IgD-negative memory B cell (primary cell): ENCODE data around the gene LIMA1. TPM values are rescaled to one million over a fixed set of nuclear protein-coding genes. Genes with fewer than 3 reads are reported as not detected.
"Not testable (repeated sequence)": the region's sequence is repeated elsewhere in the genome, so short reads cannot be mapped to it uniquely, and the experiment has no call there.

ENCODE experiments used
- H3K27ac Mint-ChIP-seq, 3 donors: one replicate each; pipeline ENCODE4 v1.8.0; 2020 to 2022; ENCODE audit warnings: mild to moderate bottlenecking in 3 of 3, mixed read lengths in 3 of 3, moderate library complexity in 1 of 3
- H3K27me3 Mint-ChIP-seq: one replicate; pipeline ENCODE4 v1.8.0; 2021; ENCODE audit warnings: mixed read lengths
- H3K36me3 Mint-ChIP-seq: one replicate; pipeline ENCODE4 v1.8.0; 2020; ENCODE audit warnings: mild to moderate bottlenecking, mixed read lengths
- H3K4me1 Mint-ChIP-seq, 3 donors: one replicate each; pipeline ENCODE4 v1.8.0; 2020 to 2022; ENCODE audit warnings: mixed read lengths in 3 of 3, mild to moderate bottlenecking in 1 of 3
- H3K4me3 Mint-ChIP-seq, 4 donors: one replicate each; pipeline ENCODE4 v1.8.0; 2020 to 2022; ENCODE audit warnings: mild to moderate bottlenecking in 4 of 4, mixed read lengths in 4 of 4, moderate library complexity in 3 of 4
- H3K9me3 Mint-ChIP-seq, 3 donors: one replicate each; pipeline ENCODE4 v1.8.0; 2020 to 2021; ENCODE audit warnings: mixed read lengths in 3 of 3, mild to moderate bottlenecking in 1 of 3
- polyA plus RNA-seq: library from polyadenylated mRNA; unstranded; fragments of 300-500 nt; fragmentation: Illumina TruSeq; gene quantifications from one replicate; pipeline ENCODE4 v1.2.3, GENCODE V29; 2021

Gene LIMA1
- polyA plus RNA-seq, 1 donor from 2014 or later: 1.5 TPM

DNA sequence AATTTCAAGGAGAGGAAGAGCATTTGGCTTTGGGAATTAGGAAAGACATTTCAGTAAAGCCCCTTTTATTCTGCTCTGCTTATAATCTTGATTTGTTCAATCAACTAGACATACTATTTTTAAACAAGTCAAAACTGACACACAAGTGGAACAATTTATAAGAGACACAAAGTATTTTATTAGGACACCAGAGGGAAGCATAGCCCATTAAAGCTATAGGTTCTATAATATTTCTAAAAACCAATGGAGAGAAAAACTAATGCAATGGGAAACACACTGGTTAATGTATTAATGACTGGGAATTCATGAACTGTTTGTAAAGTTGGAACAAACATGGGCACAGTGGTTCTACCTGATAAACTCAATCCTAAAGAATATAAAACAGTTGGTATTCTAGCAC lies 100.9 kb downstream of the LIMA1 start:
- no peak overlapping the region for H3K27ac Mint-ChIP-seq

DNA sequence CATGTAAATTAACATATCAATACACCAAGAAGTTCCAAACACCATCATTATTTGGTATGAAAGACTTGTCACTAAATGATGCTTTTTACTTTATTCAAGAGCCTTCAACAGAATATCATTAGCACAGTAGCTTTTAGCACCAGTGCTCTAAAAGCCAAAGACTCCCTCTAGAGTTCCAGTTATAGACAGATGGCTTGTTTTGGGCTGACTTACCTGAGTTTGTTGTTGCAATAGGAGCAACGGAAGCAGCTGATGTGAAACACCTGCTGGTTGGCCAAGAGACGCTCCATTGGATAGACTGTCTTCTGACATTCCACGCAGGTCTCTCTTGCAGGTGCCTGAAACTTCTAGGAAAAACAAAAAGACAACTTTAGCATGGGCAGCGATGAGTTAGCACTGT lies 101.6 kb downstream of the LIMA1 start:
- no peak overlapping the region for H3K27ac Mint-ChIP-seq

More for the DNA sequence above, 100.9 kb downstream of the LIMA1 start:
- Mint-ChIP-seq H3K9me3 (no peaks in the 10 kb centered on the region), H3K4me1 (peaks cover 3 to 8% (median 3%) of the 10 kb centered on the region in 3 donors), H3K27me3 (no peaks in the 10 kb centered on the region), H3K4me3 (no peak overlapping the region), H3K36me3 (no peaks in the 10 kb centered on the region)

DNA sequence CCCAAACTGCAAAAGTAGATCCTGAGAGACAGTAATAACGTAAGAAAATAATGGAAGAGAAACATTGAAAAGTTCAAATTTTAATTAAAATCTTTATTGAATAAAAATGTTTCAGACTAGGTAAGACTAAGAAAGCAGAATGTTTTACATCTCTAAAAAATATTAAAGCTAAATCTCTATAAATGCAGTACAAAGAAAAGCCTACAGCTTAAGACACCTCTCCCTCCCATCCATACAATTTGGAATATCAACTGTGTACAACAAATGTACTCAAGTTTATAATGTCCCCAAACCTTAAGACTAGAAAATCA lies 107.6 kb downstream of the LIMA1 start:
- Mint-ChIP-seq H3K4me1 (peaks cover 0 to 2% (median 2%) of the 10 kb centered on the region in 3 donors), H3K27me3 (no peaks in the 10 kb centered on the region), H3K36me3 (no peaks in the 10 kb centered on the region), H3K4me3 (no peak overlapping the region), H3K27ac (no peak overlapping the region), H3K9me3 (no peaks in the 10 kb centered on the region)

More for the DNA sequence above, 101.6 kb downstream of the LIMA1 start:
- Mint-ChIP-seq H3K9me3 (no peaks in the 10 kb centered on the region), H3K4me1 (peaks cover 3 to 4% (median 3%) of the 10 kb centered on the region in 3 donors), H3K36me3 (no peaks in the 10 kb centered on the region), H3K4me3 (no peak overlapping the region), H3K27me3 (no peaks in the 10 kb centered on the region)

DNA sequence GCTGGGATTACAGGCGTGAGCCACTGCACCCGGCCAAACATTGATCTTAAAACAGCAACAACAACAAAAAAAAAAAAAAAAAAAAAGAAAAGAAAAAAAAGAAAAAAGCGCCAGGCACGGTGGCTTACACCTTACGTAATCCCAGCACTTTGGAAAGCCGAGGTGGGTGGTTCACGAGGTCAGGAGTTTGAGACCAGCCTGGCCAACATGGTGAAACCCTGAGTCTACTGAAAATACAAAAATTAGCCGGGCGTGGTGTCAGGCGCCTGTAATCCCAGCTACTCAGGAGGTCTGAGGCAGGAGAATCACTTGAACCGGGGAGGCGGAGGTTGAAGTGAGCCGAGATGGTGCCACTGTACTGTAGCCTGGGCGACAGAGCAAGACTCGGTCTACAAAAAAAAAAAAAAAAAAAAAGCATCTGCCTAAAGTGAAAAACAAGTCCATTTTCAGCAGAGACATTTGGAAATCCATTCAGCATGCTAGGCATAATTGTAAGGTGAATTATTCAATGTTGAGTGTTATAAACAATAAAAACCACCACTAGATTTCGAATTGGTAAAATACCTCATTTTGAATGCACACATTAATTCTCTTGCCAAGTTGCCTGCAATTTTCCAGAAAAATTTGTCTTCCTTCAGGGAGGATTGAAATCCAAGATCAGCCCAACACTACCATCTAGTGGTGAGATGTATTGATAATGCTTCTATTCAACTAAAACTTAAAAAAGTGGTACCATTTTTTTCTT lies 108.2 kb downstream of the LIMA1 start:
- no peaks in the 10 kb centered on the region for H3K36me3 Mint-ChIP-seq
- H3K27me3 Mint-ChIP-seq: no peaks in the 10 kb centered on the region
- no peaks in the 10 kb centered on the region for H3K9me3 Mint-ChIP-seq
- peaks cover 0 to 2% (median 2%) of the 10 kb centered on the region in 3 donors for H3K4me1 Mint-ChIP-seq
- H3K27ac Mint-ChIP-seq: no peak overlapping the region
- no peak overlapping the region for H3K4me3 Mint-ChIP-seq

DNA sequence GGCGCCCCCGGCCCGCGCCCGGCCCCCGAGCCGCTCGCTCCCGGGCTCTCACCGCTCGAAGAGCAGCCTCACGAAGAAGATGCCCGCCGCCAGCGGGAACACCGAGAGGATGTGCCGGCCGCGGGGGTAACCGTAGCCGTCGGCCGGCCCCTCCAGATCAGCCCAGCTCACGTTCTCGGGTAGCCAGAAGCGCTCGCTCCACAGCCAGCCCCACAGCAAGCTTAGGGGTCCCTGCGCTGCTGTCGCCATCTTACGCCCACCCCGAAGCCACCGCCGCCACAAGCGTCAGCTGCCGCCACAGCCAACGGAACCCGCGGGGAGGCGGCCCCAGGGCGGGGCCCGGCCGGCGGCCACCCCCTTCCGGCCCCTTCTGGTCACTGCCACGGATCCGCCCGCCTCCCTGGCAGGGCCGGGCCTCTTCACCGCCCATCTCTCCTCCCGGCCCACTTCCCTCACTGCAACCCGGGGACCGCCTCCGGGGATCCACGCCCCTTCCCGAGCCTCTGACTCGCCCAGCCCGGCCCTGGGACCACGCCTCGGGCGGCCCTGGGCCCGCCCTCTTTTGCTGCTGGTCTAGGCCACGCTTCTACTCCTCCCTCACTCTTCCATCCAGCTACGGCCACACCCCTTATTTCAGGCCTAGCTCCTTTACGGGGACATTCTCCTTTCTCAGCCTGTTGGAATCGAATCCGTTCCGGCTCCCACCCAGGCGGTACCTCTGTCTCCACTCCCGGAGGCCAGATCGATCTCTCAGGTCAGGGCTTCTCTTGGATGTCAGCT lies 116.1 kb downstream of the LIMA1 start, which contains the start of gene CERS5:
Gene CERS5, minus strand, starts transcription at position 321 of the 780 bp plus-strand sequence. Its CDS starts 72 bp downstream, at position 249.
- no peaks in the 10 kb centered on the region for H3K27me3 Mint-ChIP-seq
- H3K4me3 Mint-ChIP-seq: peak within 1 kb of the TSS; percentile 90 to 97 (median 91)
- peak within 1 kb of the TSS; percentile 33 to 96 (median 94) for H3K27ac Mint-ChIP-seq
- H3K9me3 Mint-ChIP-seq: no peaks in the 10 kb centered on the region
- peaks cover 2% of the 10 kb centered on the region for H3K36me3 Mint-ChIP-seq
- peaks cover 12 to 19% (median 17%) of the 10 kb centered on the region in 3 donors for H3K4me1 Mint-ChIP-seq

DNA sequence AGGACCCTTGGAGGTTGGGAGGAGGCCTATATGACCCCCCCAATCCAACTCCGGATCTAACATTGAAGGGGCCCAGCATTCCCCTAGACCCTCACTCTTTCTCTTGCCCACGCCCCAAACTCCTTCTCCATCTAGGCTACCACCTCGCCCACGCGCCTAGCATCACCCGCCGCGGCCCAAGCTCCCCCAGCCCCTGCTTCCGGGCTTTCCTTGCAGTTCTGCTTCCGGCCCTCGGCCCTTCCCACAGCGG lies 116.6 kb downstream of the LIMA1 start:
- no peaks in the 10 kb centered on the region for H3K9me3 Mint-ChIP-seq
- peaks cover 12 to 19% (median 17%) of the 10 kb centered on the region in 3 donors for H3K4me1 Mint-ChIP-seq
- H3K4me3 Mint-ChIP-seq: peak overlapping the region; percentile 90 to 97 (median 91)
- no peaks in the 10 kb centered on the region for H3K27me3 Mint-ChIP-seq
- H3K36me3 Mint-ChIP-seq: peaks cover 2% of the 10 kb centered on the region
- H3K27ac Mint-ChIP-seq: peak overlapping the region; percentile 33 to 96 (median 94)

DNA sequence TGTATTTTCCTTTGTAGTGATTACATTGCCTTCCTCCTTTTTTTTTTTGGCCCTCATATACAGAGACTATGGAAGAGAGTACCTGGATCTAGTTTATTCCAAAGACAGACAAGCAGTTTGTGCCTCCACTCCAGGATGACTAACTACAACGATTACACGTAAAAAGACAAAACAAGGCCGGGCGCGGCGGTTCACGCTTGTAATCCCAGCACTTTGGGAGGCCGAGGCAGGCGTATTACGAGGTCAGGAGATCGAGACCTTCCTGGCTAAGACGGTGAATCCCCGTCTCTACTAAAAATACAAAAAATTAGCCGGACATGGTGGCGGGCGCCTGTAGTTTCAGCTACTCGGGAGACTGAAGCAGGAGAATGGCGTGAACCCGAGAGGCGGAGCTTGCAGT lies 118.4 kb downstream of the LIMA1 start:
- Mint-ChIP-seq H3K4me1 (peaks cover 18 to 23% (median 23%) of the 10 kb centered on the region in 3 donors), H3K36me3 (peaks cover 4% of the 10 kb centered on the region), H3K27ac (peak overlapping the region in 2 of 3 donors; percentile 32 to 50), H3K9me3 (no peaks in the 10 kb centered on the region), H3K4me3 (peak overlapping the region; percentile 19 to 90 (median 32)), H3K27me3 (no peaks in the 10 kb centered on the region)

DNA sequence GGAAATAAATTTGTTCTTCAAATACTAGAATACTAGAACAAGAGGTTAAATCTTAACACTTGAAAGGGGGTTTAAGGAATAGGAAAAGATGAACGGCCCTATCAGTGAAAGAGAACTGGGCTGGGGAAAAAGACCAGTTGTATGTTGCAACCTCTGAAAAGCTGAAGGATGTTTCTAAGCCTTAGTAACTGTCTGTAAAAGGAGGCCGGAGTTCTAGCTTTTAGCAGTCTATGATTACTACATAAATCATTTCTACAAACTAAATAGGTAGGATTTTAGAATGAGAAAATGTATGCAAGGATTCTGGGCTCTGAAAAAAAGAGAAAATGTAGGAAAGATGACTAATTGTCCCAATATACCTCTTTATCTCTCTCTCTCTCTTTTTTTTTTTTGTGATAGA lies 121.1 kb downstream of the LIMA1 start:
- Mint-ChIP-seq H3K9me3 (no peaks in the 10 kb centered on the region), H3K36me3 (peaks cover 7% of the 10 kb centered on the region), H3K4me1 (peaks cover 15 to 28% (median 25%) of the 10 kb centered on the region in 3 donors), H3K27ac (peak overlapping the region in 1 of 3 donors; percentile 10), H3K27me3 (no peaks in the 10 kb centered on the region), H3K4me3 (no peak overlapping the region)

DNA sequence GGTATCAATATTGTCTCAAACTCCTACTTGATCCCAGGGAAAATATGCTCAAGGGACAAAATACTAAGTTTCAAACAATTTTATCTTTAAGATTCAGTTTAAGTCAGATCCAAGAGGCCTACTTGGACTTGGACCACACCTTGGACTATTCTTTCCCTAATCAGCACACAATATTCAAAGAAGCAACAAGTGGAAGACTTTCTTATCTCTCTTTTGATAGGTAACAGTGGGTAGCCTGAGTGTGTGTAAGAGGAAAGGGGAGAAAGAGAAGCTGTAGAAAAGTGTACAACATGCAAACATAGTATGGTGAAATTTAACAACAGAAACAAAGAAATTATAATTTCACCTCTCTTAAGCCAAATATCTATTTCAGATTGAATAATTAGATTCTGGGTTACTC lies 122.7 kb downstream of the LIMA1 start:
- Mint-ChIP-seq H3K4me1 (peaks cover 12 to 21% (median 18%) of the 10 kb centered on the region in 3 donors), H3K27me3 (no peaks in the 10 kb centered on the region), H3K9me3 (no peaks in the 10 kb centered on the region), H3K4me3 (peak overlapping the region in 1 of 4 donors; percentile 70), H3K36me3 (peaks cover 7% of the 10 kb centered on the region), H3K27ac (peak overlapping the region in 2 of 3 donors; percentile 8 to 53)

DNA sequence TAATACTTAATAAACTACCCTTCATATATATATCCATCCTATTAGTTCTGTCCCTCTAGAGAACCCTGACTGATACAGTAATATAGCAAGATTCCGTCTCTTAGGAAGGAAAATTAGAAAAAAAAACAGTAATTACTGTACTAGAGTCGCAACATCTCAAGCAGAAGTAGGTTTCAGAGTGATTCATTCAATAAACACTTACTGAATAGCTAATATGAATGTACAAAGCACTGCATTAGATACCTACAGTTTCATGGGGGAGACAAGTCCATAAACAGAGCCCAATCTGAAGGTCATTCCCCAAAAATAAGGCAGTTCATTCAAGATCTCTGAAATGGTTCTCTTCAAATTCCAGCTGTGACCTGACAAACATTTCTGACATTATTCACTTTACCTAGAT lies 126.1 kb downstream of the LIMA1 start:
- H3K9me3 Mint-ChIP-seq: no peaks in the 10 kb centered on the region
- H3K4me1 Mint-ChIP-seq: peaks cover 8 to 17% (median 11%) of the 10 kb centered on the region in 3 donors
- H3K36me3 Mint-ChIP-seq: peaks cover 5% of the 10 kb centered on the region
- no peaks in the 10 kb centered on the region for H3K27me3 Mint-ChIP-seq
- H3K4me3 Mint-ChIP-seq: no peak overlapping the region
- H3K27ac Mint-ChIP-seq: peak overlapping the region in 1 of 3 donors; percentile 0

DNA sequence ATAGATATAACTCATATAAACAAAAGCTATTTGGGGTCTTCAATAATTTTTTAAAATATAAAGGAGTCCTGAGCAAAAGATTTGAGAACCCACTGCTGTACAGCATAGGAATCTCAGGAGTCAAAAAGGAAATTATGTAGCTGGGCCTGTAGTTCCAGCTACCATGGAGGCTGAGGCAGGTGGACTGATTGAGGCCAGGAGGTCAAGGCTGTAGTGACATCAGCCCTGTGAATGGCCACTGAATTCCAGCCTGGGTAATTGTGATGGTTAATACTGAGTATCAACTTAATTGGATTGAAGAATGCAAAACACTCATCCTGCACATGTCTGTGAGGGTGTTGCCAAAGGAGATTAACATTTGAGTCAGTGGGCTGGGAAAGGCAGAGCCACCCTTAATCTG lies 126.7 kb downstream of the LIMA1 start:
- Mint-ChIP-seq H3K4me1 (peaks cover 8 to 17% (median 12%) of the 10 kb centered on the region in 3 donors), H3K4me3 (no peak overlapping the region), H3K27me3 (no peaks in the 10 kb centered on the region), H3K36me3 (peaks cover 5% of the 10 kb centered on the region), H3K27ac (no peak overlapping the region), H3K9me3 (no peaks in the 10 kb centered on the region)

DNA sequence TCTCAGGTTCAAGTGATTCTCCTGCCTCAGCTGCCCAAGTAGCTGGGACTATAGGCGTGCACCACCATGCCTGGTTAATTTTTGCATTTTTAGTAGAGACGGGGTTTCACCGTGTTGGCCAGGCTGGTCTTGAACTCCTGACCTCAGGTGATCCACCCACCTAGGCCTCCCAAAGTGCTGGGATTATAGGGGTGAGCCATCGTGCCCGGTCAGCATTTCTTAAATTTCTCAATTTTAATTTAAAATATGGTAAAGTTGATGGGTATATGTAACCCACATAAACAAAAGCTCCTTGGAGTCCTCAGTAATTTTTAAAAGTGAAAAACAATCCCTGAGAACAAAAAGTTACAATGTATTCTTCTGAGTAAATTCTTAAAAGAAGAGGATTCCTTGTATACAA lies 128.4 kb downstream of the LIMA1 start:
- not testable (repeated sequence) for H3K36me3 Mint-ChIP-seq, H3K27ac Mint-ChIP-seq, H3K27me3 Mint-ChIP-seq, H3K4me3 Mint-ChIP-seq, H3K9me3 Mint-ChIP-seq
- H3K4me1 Mint-ChIP-seq: peaks cover 6 to 24% (median 13%) of the 10 kb centered on the region in 3 donors

DNA sequence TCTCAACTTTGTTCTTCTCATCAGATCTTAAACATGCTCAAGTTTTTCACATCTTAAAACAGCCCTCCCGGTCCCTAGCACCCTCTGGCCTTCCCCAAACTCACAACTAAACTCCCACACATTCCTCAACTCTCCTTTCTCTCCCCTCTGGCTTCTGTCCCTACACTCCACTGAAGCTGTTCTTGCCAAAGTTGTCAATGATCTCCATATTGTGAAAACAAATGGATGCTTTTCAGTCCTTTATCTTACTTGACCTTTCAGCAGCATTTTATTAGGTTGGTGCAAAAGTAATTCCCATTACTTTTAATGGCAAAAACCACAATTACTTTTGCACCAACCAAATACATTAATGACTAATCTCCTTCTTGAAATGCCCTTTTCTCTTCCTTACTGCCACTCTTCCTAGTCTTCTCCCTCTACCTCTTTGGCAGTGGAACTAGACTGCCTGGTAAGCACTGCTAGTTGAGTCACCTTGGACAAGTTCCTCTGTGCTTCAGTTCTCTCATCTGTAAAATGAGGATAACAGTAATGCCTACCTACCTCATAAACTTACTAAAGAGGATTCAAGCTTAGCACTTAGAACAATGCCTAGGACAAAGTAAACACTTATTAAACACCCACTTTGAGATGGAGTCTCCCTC lies 132.2 kb downstream of the LIMA1 start:
- H3K9me3 Mint-ChIP-seq: no peaks in the 10 kb centered on the region

DNA sequence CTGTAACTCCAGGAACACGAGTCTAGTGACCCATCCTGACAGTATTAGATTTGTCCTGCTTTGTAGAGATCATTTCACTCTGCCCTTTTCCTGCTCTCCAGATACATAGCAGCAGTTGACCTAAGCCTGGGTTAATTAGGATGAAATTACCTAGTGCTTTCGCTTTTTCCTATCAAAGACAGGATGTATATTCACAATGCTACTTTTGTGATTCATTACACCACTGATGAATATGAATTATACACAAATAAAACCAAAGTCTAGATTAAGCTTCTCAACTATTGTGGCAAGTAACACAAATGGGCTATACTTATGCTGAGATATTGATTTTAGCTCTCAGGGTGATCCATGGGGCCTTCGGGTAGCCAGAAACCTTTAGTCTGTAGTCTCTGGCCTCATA lies 134.0 kb downstream of the LIMA1 start:
- H3K27me3 Mint-ChIP-seq: no peaks in the 10 kb centered on the region
- peaks cover 4 to 19% (median 14%) of the 10 kb centered on the region in 3 donors for H3K4me1 Mint-ChIP-seq
- H3K9me3 Mint-ChIP-seq: no peaks in the 10 kb centered on the region
- no peaks in the 10 kb centered on the region for H3K36me3 Mint-ChIP-seq
- H3K4me3 Mint-ChIP-seq: no peak overlapping the region
- no peak overlapping the region for H3K27ac Mint-ChIP-seq

More for the DNA sequence above, 132.2 kb downstream of the LIMA1 start:
- Mint-ChIP-seq H3K4me1 (peaks cover 4 to 19% (median 14%) of the 10 kb centered on the region in 3 donors), H3K36me3 (no peaks in the 10 kb centered on the region), H3K27me3 (no peaks in the 10 kb centered on the region), H3K27ac (no peak overlapping the region), H3K4me3 (no peak overlapping the region)

DNA sequence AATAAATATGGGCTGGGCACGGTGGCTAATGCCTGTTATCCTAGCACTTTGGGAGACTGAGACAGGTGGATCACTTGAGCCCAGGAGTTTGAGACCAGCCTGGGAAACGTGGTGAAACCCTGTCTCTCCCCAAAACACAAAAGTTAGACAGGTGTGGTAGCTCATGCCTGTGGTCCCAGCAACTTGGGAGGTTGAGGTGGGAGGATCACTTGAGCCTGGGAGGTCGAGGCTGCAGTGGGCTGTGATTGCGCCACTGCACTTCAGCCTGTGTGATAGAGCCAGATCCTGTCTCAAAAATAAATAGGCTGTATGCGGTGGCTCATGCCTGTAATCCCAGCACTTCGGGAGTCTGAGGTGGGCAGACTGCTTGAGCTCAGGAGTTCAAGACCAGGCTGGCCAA lies 135.3 kb downstream of the LIMA1 start:
- H3K27ac Mint-ChIP-seq, H3K4me3 Mint-ChIP-seq, H3K9me3 Mint-ChIP-seq, H3K27me3 Mint-ChIP-seq, H3K36me3 Mint-ChIP-seq: not testable (repeated sequence)
- H3K4me1 Mint-ChIP-seq: peaks cover 4 to 19% (median 14%) of the 10 kb centered on the region in 3 donors
